Measurements from ENCODE around the gene UTS2R.
"Not testable (repeated sequence)": the region's sequence is repeated elsewhere in the genome, so short reads cannot be mapped to it uniquely, and the experiment has no call there.

The UTS2R gene

DNA sequence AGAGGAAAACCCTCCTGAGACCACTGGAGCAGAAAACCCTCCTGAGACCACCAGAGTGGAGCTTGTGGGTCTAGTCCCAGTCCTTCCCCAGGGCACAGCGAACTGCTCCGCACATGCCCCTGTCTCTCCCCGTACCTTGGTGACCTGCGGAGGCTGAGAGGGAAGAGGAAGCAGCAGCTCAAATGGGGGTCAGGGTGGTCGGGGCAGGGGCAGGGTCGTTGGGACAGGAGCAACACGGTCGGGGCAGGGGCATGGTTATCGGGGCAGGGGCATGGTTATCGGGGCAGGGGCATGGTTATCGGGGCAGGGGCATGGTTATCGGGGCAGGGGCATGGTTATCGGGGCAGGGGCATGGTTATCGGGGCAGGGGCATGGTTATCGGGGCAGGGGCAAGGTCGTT is 40.5 kb downstream of the UTS2R start:
- H3K4me3 ChIP-seq (ENCODE audit: low read length); H3K36me3 ChIP-seq (ENCODE audit: insufficient read depth, low read length); H3K9me3 ChIP-seq (replicated peaks; ENCODE audit: low read length); H3K4me2 ChIP-seq (ENCODE audit: low read length); H3K27me3 ChIP-seq (ENCODE audit: control insufficient read depth, insufficient read depth, low read length); H3K9ac ChIP-seq (ENCODE audit: low read depth, low read length): not testable (repeated sequence)
- H3K4me1 ChIP-seq (ENCODE audit: control insufficient read depth, insufficient read depth, low read length), result peaks cover 19% of the 10 kb centered on the region

DNA sequence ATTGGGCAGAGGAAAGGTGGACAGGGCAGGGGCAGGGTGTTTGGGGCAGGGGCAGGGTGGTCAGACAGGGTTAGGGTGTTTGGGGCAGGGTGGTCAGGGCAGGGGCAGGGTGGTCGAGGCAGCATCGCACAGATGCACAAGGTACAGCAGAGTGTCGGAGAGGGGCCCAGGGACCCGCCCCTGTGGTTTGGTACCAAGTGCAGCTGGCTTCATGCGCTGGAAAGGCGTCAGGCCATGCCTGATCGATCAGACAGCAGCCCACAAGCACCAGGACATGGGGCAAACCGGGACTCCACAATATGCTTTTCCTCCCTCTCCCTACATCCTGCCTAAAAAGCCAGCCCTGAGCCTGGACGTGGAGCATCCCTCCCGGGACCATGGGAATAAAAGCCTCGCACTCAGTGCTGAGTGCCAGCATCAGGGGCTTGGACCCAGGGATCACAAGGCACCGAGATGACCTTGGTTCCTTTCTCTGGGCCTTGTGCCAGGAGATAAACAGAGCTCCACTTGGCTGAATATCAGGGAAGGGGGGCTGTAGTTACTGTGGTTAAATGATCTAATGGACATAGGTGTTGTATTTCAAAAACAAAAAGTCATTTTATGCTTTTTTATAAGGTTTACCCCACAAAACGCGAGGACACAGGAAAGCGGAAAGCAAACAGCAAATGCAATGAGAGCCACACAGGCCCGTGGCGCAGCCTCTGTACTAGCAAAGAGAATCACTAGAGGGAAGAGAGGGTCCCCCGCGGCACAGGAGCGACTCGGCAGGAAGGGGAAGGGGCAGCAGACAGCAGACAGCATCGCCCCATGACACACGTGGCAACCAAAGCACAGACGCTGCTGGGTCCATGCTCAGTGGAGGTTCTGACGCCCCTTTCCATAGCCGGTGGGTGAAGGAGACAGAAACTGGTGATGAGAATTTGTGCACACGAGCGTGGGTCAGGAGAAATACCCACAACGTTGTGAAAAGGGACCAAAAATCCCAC is 41.3 kb downstream of the UTS2R start:
- no peak overlapping the region for H3K4me3 ChIP-seq (ENCODE audit: low read length)
- no peak overlapping the region for H3K9ac ChIP-seq (ENCODE audit: low read depth, low read length)
- no peaks in the 10 kb centered on the region for H3K36me3 ChIP-seq (ENCODE audit: insufficient read depth, low read length)
- H3K9me3 ChIP-seq (replicated peaks; ENCODE audit: low read length), result no peaks in the 10 kb centered on the region
- no peak overlapping the region for H3K4me2 ChIP-seq (ENCODE audit: low read length)
- no peaks in the 10 kb centered on the region for H3K27me3 ChIP-seq (ENCODE audit: control insufficient read depth, insufficient read depth, low read length)
- peaks cover 15% of the 10 kb centered on the region for H3K4me1 ChIP-seq (ENCODE audit: control insufficient read depth, insufficient read depth, low read length)

DNA sequence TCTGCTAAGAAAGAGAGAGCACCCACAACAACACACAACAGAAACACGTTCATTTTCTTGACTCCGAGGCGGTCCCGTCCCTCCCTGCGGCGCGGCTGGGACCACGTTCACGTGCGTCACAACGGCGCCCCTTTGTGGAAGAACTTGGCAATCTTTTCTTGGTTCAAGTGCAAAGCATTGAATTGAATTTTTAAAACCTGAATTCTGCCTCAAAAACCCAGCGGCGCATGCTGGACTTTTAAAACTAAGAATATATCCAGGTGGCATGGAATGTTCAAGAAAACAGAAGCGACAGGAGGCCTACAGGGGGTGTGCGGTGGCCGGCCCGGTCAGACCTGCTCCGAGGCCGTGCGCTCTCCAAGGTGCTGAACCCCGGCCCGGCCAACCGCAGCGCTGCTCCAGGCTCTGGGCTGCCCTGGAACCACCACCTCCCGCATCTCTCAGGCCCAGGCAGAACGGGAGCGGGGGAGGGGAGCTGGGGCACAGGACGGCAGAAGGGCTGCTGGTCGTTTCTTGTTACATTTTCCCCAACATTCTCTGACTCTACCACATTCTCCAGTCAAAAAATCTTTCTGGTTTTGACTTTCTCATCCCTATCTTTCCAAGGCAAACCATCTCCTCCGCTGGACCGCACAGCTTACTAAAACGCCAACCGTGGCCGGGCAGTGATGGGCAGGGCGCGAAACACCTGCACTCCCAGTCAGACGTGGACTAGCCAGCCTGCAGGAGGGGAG is 43.1 kb downstream of the UTS2R start:
- H3K4me2 ChIP-seq (ENCODE audit: low read length), result peak overlapping the region; percentile 76
- no peaks in the 10 kb centered on the region for H3K27me3 ChIP-seq (ENCODE audit: control insufficient read depth, insufficient read depth, low read length)
- peaks cover 5% of the 10 kb centered on the region for H3K4me1 ChIP-seq (ENCODE audit: control insufficient read depth, insufficient read depth, low read length)
- no peak overlapping the region for H3K4me3 ChIP-seq (ENCODE audit: low read length)
- H3K9ac ChIP-seq (ENCODE audit: low read depth, low read length), result no peak overlapping the region
- no peaks in the 10 kb centered on the region for H3K36me3 ChIP-seq (ENCODE audit: insufficient read depth, low read length)
- H3K9me3 ChIP-seq (replicated peaks; ENCODE audit: low read length), result no peaks in the 10 kb centered on the region

DNA sequence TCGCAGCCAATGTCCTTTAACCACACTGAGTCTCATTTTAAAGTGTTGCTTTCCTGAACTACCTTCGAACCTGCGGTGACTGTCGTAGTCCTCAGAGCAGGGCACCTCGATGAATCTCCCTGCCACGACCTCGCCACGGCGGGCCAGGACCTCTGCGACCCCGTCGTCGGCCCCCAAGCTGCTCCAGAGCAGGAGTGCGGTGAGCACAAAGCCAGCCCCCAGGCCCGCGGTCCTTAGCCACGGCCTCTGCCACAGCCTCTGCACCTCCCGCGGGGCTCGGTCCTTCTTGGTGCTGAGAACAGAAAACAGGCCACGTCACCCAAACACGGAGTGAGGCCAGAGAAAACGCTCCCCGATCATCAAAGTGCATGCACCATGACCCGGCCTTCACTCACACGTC is 43.8 kb downstream of the UTS2R start:
- no peaks in the 10 kb centered on the region for H3K9me3 ChIP-seq (replicated peaks; ENCODE audit: low read length)
- H3K4me2 ChIP-seq (ENCODE audit: low read length), result no peak overlapping the region
- H3K4me3 ChIP-seq (ENCODE audit: low read length), result no peak overlapping the region
- H3K4me1 ChIP-seq (ENCODE audit: control insufficient read depth, insufficient read depth, low read length), result peaks cover 5% of the 10 kb centered on the region
- no peak overlapping the region for H3K9ac ChIP-seq (ENCODE audit: low read depth, low read length)
- H3K36me3 ChIP-seq (ENCODE audit: insufficient read depth, low read length), result no peaks in the 10 kb centered on the region
- no peaks in the 10 kb centered on the region for H3K27me3 ChIP-seq (ENCODE audit: control insufficient read depth, insufficient read depth, low read length)

DNA sequence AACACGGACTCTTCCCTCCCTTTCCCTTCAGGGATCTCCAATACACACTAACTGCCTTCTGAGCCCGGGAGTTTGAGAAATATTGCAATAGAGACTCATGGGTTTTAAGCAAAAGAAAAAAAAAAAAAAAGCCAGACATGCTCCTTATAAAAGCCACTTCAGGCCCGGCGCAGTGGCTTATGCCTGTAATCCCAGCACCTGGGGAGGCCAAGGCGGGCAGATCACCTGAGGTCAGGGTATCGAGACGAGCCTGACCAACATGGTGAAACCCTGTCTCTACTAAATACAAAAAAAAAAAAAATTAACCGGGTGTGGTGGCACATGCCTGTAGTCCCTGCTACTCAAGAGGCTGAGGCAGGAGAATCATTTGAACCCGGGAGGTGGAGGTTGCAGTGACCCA is 44.2 kb downstream of the UTS2R start:
- Histone ChIP-seq H3K36me3 (ENCODE audit: insufficient read depth, low read length) (no peaks in the 10 kb centered on the region), H3K4me2 (ENCODE audit: low read length) (no peak overlapping the region), H3K9me3 (replicated peaks; ENCODE audit: low read length) (no peaks in the 10 kb centered on the region), H3K27me3 (ENCODE audit: control insufficient read depth, insufficient read depth, low read length) (no peaks in the 10 kb centered on the region), H3K4me3 (ENCODE audit: low read length) (no peak overlapping the region), H3K4me1 (ENCODE audit: control insufficient read depth, insufficient read depth, low read length) (peaks cover 5% of the 10 kb centered on the region), H3K9ac (ENCODE audit: low read depth, low read length) (no peak overlapping the region)

DNA sequence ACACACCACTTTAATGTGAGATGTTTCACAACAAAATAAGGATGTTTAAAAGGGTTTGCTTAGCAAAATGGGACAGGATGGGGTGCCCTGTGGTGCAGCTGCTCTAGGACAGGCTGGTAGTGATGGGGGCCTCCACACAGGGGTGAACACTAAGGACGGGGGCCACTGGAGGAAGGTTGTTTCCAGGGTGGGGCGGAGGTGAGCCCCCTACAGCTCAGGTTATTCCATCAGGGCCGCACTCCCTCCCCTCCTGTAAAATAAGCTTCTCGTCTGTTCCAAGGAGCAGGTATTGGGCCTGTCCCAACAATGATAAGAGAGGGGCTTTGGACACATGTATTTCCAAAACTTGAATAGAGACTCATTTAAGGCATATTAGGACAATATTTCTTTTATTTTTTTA is 44.7 kb downstream of the UTS2R start:
- H3K4me1 ChIP-seq (ENCODE audit: control insufficient read depth, insufficient read depth, low read length), result peaks cover 5% of the 10 kb centered on the region
- H3K36me3 ChIP-seq (ENCODE audit: insufficient read depth, low read length), result no peaks in the 10 kb centered on the region
- H3K9me3 ChIP-seq (replicated peaks; ENCODE audit: low read length), result no peaks in the 10 kb centered on the region
- H3K4me3 ChIP-seq (ENCODE audit: low read length), result no peak overlapping the region
- H3K4me2 ChIP-seq (ENCODE audit: low read length), result no peak overlapping the region
- H3K9ac ChIP-seq (ENCODE audit: low read depth, low read length), result no peak overlapping the region
- H3K27me3 ChIP-seq (ENCODE audit: control insufficient read depth, insufficient read depth, low read length), result no peaks in the 10 kb centered on the region

DNA sequence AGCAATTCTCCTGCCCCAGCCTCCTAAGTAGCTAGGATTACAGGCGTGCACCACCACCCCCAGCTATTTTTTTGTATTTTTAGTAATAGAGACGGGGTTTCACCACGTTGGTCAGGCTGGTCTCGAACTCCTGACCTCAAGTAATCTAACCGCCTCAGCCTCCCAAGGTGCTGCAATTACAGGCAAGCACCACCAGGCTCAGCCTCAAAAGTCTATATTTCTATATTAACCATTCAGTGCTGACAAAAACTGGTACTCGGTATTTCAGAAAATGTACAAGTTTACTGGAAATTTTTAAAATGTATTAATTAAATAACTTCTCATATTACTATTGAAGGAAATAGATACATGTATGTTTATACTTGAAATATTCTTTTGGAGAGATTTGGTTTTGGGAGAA is 45.2 kb downstream of the UTS2R start:
- no peak overlapping the region for H3K4me2 ChIP-seq (ENCODE audit: low read length)
- H3K4me1 ChIP-seq (ENCODE audit: control insufficient read depth, insufficient read depth, low read length), result peaks cover 5% of the 10 kb centered on the region
- H3K27me3 ChIP-seq (ENCODE audit: control insufficient read depth, insufficient read depth, low read length), result no peaks in the 10 kb centered on the region
- no peak overlapping the region for H3K9ac ChIP-seq (ENCODE audit: low read depth, low read length)
- no peak overlapping the region for H3K4me3 ChIP-seq (ENCODE audit: low read length)
- H3K9me3 ChIP-seq (replicated peaks; ENCODE audit: low read length), result no peaks in the 10 kb centered on the region
- no peaks in the 10 kb centered on the region for H3K36me3 ChIP-seq (ENCODE audit: insufficient read depth, low read length)

DNA sequence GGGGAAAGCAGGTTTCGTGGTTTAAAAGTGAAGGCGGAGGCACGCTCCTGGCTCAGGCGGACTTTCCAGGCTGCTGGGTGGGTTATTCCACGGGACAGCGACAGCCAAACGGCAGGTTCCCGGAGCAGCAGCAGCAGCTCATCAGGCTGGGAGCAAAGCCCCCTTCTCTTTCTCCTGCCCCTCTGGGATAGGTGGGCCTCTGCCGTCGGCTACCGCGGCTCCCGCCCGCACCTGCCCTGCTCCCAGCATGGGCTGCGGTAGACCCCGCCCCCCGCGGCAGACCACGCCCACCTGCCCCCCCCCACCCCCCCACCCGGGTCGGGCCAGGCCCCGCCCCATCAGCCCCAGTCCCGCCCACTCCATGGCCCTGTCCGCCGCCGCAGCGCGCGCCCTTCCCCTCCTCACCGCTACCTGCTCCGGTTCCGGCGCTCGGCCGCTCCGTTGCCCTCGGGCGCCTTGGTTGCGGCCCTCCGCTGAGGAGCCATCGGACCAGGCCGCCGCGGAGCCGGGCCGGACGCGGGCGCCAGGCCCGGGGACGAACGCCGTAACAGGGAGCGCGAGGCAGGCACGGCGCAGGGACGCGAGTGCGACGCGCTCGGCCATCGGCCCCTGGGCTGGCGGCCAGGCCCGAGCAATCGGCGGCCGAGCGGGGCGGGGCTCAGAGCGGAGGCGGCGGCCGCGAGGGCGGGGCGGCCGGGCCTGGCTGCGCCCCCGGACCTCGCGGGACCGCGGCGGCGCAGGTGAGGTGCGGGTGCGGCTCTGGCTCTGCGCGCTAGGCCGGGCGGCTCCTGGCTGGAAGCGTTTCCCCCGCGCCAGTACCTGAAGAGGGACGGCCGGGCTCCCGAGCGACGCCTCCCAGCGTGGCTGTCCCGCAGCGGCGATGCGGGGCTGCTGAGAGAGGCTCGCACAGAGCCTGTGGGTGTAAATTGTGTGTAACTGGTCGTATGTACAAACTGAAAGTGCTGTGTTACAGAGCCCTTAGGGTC is 46.7 kb downstream of the UTS2R start, which contains the start of the genes HEXD and OGFOD3:
HEXD (plus strand) TSS at position 347 of the 986 bp plus-strand sequence. CDS start 1,453 bp downstream, outside the sequence.
OGFOD3 (minus strand) TSS at position 586 of the 986 bp plus-strand sequence; CDS start at position 485, 101 bp downstream.
- no peaks in the 10 kb centered on the region for H3K27me3 ChIP-seq (ENCODE audit: control insufficient read depth, insufficient read depth, low read length)
- no peaks in the 10 kb centered on the region for H3K9me3 ChIP-seq (replicated peaks; ENCODE audit: low read length)

DNA sequence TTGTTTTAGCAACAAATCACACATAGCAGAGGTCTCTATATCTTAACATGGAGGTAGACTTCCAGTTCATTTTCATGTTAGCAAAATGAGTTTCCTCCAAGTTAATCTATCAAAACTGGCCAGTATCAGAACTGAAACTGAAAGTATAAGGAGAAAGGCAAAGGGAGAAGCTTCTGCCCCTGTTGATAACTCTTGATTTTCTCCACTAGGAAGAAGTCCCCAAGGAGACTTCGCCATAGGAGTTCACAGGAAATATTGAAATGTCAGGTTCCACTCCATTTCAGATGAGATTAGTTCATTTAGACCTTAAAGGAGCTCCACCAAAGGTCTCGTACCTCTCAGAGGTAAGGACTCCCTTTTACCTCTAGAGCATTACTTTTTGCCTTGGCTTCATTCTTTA is 48.0 kb downstream of the UTS2R start:
- peak overlapping the region; percentile 91 for H3K4me2 ChIP-seq (ENCODE audit: low read length)
- no peaks in the 10 kb centered on the region for H3K27me3 ChIP-seq (ENCODE audit: control insufficient read depth, insufficient read depth, low read length)
- H3K9ac ChIP-seq (ENCODE audit: low read depth, low read length), result peak overlapping the region; percentile 93
- no peak overlapping the region for H3K4me3 ChIP-seq (ENCODE audit: low read length)
- no peaks in the 10 kb centered on the region for H3K9me3 ChIP-seq (replicated peaks; ENCODE audit: low read length)
- no peaks in the 10 kb centered on the region for H3K36me3 ChIP-seq (ENCODE audit: insufficient read depth, low read length)
- H3K4me1 ChIP-seq (ENCODE audit: control insufficient read depth, insufficient read depth, low read length), result peaks cover 5% of the 10 kb centered on the region

More for the DNA sequence above, 46.7 kb downstream of the UTS2R start, which contains the start of the genes HEXD and OGFOD3:
- Histone ChIP-seq H3K4me3 (ENCODE audit: low read length) (peak within 1 kb of the TSS; percentile 100), H3K4me2 (ENCODE audit: low read length) (peak within 1 kb of the TSS; percentile 91), H3K4me1 (ENCODE audit: control insufficient read depth, insufficient read depth, low read length) (peaks cover 5% of the 10 kb centered on the region), H3K36me3 (ENCODE audit: insufficient read depth, low read length) (no peaks in the 10 kb centered on the region), H3K9ac (ENCODE audit: low read depth, low read length) (peak within 1 kb of the TSS; percentile 93)

DNA sequence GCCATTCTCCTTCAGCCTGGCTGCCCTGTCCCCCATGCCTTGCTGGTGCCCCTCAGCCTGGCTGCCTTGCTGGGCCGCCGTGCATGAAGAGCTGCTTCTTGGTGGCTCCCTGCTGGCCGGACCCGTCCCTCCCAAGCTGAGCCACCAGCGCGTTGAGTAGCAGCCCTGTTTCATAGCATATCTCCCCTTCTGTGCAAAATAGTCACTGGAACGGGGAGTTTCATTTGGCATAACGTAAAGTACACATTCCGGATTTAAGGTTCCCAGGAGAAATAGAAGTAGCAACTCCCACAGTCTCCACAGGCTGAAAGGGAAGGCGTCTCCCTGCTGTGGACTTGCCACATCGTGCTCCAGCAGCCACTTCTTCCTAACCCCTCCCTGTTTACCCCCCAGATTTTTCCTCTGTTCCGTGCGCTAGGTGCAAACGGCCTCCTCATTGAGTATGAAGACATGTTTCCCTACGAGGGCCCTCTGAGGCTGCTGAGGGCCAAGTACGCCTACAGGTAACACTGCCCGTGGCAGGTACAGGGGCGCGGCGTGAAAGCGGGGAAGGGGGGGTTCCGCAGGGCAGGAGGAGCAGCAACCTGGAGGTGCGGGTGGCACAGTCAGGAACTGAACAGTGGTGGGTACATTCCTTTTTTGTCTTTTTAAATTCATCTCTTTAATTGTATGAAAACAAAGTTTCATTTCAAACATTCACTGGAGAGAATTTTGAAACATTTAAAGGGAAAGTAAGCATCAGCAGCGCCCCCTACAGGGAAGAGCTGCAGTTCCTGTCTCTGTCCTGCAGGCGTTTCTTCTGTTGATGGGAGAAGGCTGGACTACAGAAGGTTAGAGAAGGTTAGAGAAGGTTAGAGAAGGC is 52.7 kb downstream of the UTS2R start:
- H3K4me2 ChIP-seq (ENCODE audit: low read length), result no peak overlapping the region
- H3K4me1 ChIP-seq (ENCODE audit: control insufficient read depth, insufficient read depth, low read length), result no peaks in the 10 kb centered on the region
- H3K36me3 ChIP-seq (ENCODE audit: insufficient read depth, low read length), result no peaks in the 10 kb centered on the region
- H3K9me3 ChIP-seq (replicated peaks; ENCODE audit: low read length), result no peaks in the 10 kb centered on the region
- no peak overlapping the region for H3K9ac ChIP-seq (ENCODE audit: low read depth, low read length)
- no peak overlapping the region for H3K4me3 ChIP-seq (ENCODE audit: low read length)
- H3K27me3 ChIP-seq (ENCODE audit: control insufficient read depth, insufficient read depth, low read length), result no peaks in the 10 kb centered on the region
